ENCODE measurements around the gene EZH1.

The EZH1 gene

DNA sequence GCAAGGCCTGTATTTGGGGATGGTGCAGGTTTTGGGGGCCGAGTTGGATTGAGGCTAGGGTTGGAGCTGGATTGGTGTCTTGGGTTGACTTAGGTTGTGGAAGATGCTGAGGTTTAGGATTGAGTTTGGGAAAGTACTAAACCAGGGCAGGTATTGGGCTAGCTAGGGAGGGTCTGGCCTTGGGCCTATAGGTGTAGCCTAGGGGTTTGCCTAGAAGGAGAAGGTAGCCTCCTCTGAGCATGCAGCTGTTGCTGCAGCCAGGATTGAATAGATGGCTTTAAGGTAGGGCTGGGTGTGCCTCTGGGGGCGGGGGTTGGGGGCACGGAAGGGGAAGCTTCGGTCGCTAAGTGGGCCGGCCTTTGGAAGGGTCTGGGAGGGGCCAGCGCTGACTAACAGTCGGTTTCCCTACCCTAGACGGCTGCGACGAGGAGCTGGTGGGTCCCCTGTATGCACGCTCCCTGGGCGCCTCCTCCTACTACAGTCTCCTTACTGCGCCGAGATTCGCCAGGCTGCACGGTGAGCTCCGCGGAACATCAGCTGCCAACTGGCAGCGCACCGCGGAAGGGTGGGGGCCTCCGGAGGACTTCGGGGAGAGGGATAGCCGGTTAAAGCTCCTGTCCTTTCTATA, 61.3 kb downstream of the EZH1 start:
- H3K4me1 ChIP-seq (ENCODE audit: control insufficient read depth, insufficient read depth, low read length, poor library complexity, severe bottlenecking) = peaks cover 40% of the 10 kb centered on the region
- peaks cover 13% of the 10 kb centered on the region for H3K27me3 ChIP-seq (replicated peaks; ENCODE audit: control insufficient read depth, insufficient read depth, low read length, poor library complexity, severe bottlenecking)
- H3K36me3 ChIP-seq (ENCODE audit: control insufficient read depth, insufficient read depth, low read length) = no peaks in the 10 kb centered on the region
- H3K27ac ChIP-seq (ENCODE audit: insufficient read depth, low read length, poor library complexity, severe bottlenecking) = no peak overlapping the region
- H3K9me3 ChIP-seq (ENCODE audit: control insufficient read depth, low read length) = no peaks in the 10 kb centered on the region
- peak overlapping the region; percentile 35 for H3K4me3 ChIP-seq (ENCODE audit: insufficient read depth, low read depth, low read length, poor library complexity, severe bottlenecking)
- DNase-seq = peak in 1 of 3 donors; percentile 13

- DNase-seq = peak in 1 of 3 donors; percentile 13
- H3K27me3 ChIP-seq (replicated peaks; ENCODE audit: control insufficient read depth, insufficient read depth, low read length, poor library complexity, severe bottlenecking) = peaks cover 13% of the 10 kb centered on the region
- no peaks in the 10 kb centered on the region for H3K36me3 ChIP-seq (ENCODE audit: control insufficient read depth, insufficient read depth, low read length)
- peak overlapping the region; percentile 35 for H3K4me3 ChIP-seq (ENCODE audit: insufficient read depth, low read depth, low read length, poor library complexity, severe bottlenecking)
- peaks cover 44% of the 10 kb centered on the region for H3K4me1 ChIP-seq (ENCODE audit: control insufficient read depth, insufficient read depth, low read length, poor library complexity, severe bottlenecking)
- no peak overlapping the region for H3K27ac ChIP-seq (ENCODE audit: insufficient read depth, low read length, poor library complexity, severe bottlenecking)
- no peaks in the 10 kb centered on the region for H3K9me3 ChIP-seq (ENCODE audit: control insufficient read depth, low read length)
Observed at GRCh38 chr17:42682722-42683403, 62.0 kb downstream of the EZH1 start.

DNA sequence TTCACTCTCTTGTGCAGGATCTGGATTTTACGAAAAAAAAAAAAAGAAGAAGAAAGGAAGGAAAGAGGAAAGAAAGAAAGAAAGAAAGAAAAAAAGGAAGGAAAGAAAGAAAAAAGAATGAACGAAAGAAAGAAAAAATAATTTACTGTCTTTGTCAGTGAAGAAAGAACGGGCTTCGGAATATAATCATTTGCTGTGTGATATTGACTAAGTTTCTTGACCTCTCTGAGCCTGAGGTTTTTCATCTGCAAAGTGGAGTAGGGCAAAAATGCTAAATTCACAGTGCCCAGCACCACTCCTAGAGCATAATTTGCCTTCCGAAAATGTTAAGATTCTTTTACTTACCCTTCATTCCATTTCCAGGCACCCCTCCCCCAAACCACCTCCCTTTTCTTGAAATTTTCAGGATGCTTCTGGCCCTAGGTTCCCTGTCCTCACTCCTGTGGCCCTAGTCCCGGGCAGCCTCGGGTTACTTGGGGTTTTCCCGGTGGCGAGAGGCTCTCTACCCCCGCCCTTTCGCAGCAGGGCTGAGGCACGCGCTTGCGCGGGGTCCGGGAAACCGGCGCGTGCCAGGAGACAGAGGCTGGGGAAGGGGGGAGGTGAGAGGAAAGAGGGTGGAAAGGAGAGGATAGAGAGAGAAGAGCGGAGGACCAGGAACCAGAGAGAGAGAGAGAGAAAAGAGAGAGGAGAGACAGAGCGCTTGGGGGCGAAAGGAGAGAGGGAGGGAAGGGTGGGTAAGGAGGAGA, 62.7 kb downstream of the EZH1 start, which contains the start of gene CNTNAP1:
TSS of gene CNTNAP1 (plus strand) at position 556 of the 746 bp plus-strand sequence. CDS start 299 bp downstream, outside the sequence.
- Histone ChIP-seq H3K4me3 (ENCODE audit: insufficient read depth, low read depth, low read length, poor library complexity, severe bottlenecking) (peak within 1 kb of the TSS; percentile 35), H3K9me3 (ENCODE audit: control insufficient read depth, low read length) (no peaks in the 10 kb centered on the region), H3K4me1 (ENCODE audit: control insufficient read depth, insufficient read depth, low read length, poor library complexity, severe bottlenecking) (peaks cover 51% of the 10 kb centered on the region), H3K36me3 (ENCODE audit: control insufficient read depth, insufficient read depth, low read length) (no peaks in the 10 kb centered on the region), H3K27ac (ENCODE audit: insufficient read depth, low read length, poor library complexity, severe bottlenecking) (no peak within 1 kb of the TSS), H3K27me3 (replicated peaks; ENCODE audit: control insufficient read depth, insufficient read depth, low read length, poor library complexity, severe bottlenecking) (peaks cover 13% of the 10 kb centered on the region)
- no peak for DNase-seq

DNA sequence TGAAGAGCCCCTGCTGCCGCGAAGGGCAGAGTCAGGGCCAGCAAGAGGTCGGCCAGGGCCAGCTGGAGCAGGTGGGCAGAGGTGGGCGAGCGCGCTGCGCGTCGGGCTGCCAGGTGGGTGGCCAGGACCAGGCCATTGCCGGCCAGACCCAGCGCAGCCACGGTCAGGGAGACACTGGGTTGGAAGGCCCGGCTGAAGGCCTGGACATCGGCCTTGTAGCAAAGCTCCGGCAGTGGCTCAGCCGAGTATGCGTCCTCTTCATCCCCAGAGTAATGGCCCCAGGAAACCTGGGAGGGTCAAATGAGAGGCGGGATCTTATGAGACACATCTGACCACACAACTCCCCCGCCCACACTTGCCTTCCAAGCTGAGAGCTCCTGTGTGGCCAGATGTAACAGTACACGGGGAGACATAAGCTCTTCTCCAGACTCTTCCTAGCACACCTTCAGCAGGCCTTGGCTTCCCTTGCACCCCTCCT, 64.5 kb downstream of the EZH1 start:
- Histone ChIP-seq H3K4me1 (ENCODE audit: control insufficient read depth, insufficient read depth, low read length, poor library complexity, severe bottlenecking) (peaks cover 66% of the 10 kb centered on the region), H3K27ac (ENCODE audit: insufficient read depth, low read length, poor library complexity, severe bottlenecking) (peak overlapping the region; percentile 64), H3K9me3 (ENCODE audit: control insufficient read depth, low read length) (no peaks in the 10 kb centered on the region), H3K36me3 (ENCODE audit: control insufficient read depth, insufficient read depth, low read length) (no peaks in the 10 kb centered on the region), H3K4me3 (ENCODE audit: insufficient read depth, low read depth, low read length, poor library complexity, severe bottlenecking) (peak overlapping the region; percentile 49), H3K27me3 (replicated peaks; ENCODE audit: control insufficient read depth, insufficient read depth, low read length, poor library complexity, severe bottlenecking) (peaks cover 27% of the 10 kb centered on the region)
- no peak for DNase-seq

DNA sequence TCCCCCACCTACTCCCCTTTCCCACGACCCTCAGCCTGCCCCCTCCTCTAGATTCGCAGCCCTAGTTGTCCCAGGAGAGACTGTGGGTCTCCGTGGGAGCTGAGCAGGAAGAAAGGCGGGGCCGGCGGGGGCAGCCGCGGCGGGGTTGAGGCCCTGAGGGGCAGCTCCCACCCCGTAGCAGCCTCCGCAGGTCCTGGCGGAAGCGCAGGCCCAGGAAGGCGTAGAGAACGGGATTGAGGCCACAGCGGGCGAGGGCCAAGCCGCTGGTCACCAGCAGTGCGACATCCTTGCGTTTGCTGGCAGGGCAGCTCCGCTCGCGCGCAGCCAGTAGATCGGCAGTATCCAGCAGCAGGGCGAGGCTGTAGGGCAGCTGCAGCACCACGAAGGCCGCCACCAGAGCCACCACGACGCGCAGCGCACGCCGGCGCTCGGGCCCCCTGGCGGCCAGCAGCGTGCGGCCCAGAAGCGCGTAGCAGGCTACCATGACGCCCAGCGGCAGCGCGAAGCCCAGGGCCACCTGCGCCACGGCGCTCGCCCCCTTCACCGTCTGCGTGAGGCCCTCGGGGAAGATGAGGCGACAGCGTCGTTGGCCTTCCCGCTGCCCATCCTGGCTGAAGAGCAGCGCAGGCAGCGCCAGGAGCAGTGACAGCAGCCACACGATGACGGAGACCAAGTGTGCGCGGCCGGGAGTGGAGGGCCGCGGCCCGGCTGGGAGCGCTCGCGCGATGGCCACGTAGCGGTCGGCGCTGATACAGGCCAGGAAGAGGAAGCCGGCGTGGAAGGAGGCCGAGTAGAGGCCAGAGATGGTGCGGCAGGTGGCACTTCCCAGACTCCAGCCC, 65.1 kb downstream of the EZH1 start:
- Histone ChIP-seq H3K27ac (ENCODE audit: insufficient read depth, low read length, poor library complexity, severe bottlenecking) (peak overlapping the region; percentile 64), H3K27me3 (replicated peaks; ENCODE audit: control insufficient read depth, insufficient read depth, low read length, poor library complexity, severe bottlenecking) (peaks cover 34% of the 10 kb centered on the region), H3K4me1 (ENCODE audit: control insufficient read depth, insufficient read depth, low read length, poor library complexity, severe bottlenecking) (peaks cover 70% of the 10 kb centered on the region), H3K9me3 (ENCODE audit: control insufficient read depth, low read length) (no peaks in the 10 kb centered on the region), H3K4me3 (ENCODE audit: insufficient read depth, low read depth, low read length, poor library complexity, severe bottlenecking) (peak overlapping the region; percentile 49), H3K36me3 (ENCODE audit: control insufficient read depth, insufficient read depth, low read length) (no peaks in the 10 kb centered on the region)
- DNase-seq = peak; percentile 50 to 58 (median 53)

- H3K27ac ChIP-seq (ENCODE audit: insufficient read depth, low read length, poor library complexity, severe bottlenecking) = peak overlapping the region; percentile 64
- H3K36me3 ChIP-seq (ENCODE audit: control insufficient read depth, insufficient read depth, low read length) = no peaks in the 10 kb centered on the region
- peaks cover 77% of the 10 kb centered on the region for H3K4me1 ChIP-seq (ENCODE audit: control insufficient read depth, insufficient read depth, low read length, poor library complexity, severe bottlenecking)
- peak in 2 of 3 donors; percentile 21 to 41 for DNase-seq
- H3K4me3 ChIP-seq (ENCODE audit: insufficient read depth, low read depth, low read length, poor library complexity, severe bottlenecking) = peak overlapping the region; percentile 76
- no peaks in the 10 kb centered on the region for H3K9me3 ChIP-seq (ENCODE audit: control insufficient read depth, low read length)
- H3K27me3 ChIP-seq (replicated peaks; ENCODE audit: control insufficient read depth, insufficient read depth, low read length, poor library complexity, severe bottlenecking) = peaks cover 41% of the 10 kb centered on the region
Observed at GRCh38 chr17:42678951-42679491, 65.8 kb downstream of the EZH1 start.

DNA sequence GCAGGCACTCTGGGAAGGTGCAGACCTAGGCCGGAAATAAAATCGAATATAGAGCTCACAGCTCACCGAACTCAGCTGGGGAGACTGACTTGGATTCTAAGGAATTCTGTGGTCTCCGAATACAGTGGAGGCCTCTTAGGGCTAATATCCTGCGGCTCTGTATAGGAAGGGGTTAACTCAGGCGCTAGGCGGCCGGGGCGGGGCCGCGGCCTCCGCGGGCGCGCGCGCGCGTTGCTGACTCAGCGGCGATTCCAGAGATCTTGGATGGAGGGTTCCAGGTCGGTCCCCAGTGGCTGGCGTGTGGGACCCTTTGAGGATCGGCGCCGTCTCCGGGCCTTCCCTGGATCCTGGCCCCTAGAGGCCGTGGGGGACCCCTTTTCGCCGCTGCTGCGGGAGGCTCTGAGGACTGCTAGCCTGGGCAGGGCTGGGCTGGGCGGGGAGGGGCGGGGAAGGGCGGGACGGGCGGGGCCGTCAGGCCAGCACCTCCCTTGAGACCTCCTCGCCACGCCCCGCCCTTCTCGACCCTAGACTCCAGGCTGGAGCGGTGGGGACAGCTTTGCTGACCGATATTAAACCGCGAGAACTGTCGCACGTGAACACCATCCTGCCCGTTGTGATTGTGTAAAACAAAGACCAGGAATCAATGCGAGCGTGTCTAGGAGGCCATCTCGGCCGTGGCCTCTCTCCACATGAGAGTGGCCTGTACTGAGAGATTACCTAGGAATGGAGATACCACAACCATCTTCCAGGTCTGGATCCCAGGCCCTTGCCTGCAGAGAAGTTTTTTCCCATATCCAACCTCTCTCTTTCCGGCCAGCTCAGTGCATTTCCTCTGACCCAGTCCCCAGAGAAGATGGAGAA, 66.7 kb downstream of the EZH1 start:
- Histone ChIP-seq H3K27me3 (replicated peaks; ENCODE audit: control insufficient read depth, insufficient read depth, low read length, poor library complexity, severe bottlenecking) (peaks cover 49% of the 10 kb centered on the region), H3K9me3 (ENCODE audit: control insufficient read depth, low read length) (no peaks in the 10 kb centered on the region), H3K4me3 (ENCODE audit: insufficient read depth, low read depth, low read length, poor library complexity, severe bottlenecking) (peak overlapping the region; percentile 76), H3K4me1 (ENCODE audit: control insufficient read depth, insufficient read depth, low read length, poor library complexity, severe bottlenecking) (peaks cover 77% of the 10 kb centered on the region), H3K36me3 (ENCODE audit: control insufficient read depth, insufficient read depth, low read length) (no peaks in the 10 kb centered on the region), H3K27ac (ENCODE audit: insufficient read depth, low read length, poor library complexity, severe bottlenecking) (peak overlapping the region; percentile 63)
- DNase-seq = peak; percentile 44 to 64 (median 50)

DNA sequence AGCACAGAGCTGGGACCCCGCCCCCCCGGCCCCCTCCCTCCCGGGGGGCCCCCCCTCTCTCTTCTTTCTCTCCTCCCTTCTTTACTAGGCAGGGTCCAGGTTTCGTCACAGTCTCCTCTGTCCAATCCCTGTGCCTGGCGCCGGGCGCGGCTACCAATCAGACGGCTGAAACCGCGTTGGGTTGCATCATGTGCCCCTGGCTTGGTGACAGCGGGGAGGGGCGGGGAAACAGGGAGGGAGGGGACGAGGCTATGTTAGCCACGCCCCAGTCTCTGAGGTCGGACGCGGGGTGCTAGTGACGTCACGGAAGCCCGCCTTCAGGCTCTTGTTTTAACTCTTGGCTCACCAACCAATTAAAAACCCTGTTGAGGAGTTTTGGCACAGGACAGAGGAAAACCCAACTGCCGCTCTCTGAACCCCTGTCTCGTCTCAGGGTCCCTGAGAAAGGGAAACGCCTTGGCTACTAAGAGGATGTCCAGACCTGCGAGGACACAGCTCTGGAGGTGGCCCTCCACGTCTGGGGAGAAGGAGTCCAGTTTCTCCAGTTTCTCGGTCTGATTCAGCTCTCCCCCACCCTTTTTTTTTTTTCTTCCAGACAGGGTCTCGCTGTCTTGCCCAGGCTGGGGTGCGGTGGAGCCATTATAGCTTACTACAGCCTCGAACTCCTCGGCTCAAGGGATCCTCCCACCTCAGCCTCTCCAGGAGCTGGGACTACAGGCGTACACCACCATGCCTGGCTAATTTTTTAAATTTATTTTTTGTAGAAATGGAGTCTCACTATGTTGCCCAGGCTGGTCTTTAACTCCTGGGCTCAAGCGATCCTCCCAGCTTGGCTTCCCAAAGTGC, 67.6 kb downstream of the EZH1 start:
- Histone ChIP-seq H3K36me3 (ENCODE audit: control insufficient read depth, insufficient read depth, low read length) (no peaks in the 10 kb centered on the region), H3K9me3 (ENCODE audit: control insufficient read depth, low read length) (no peaks in the 10 kb centered on the region), H3K4me3 (ENCODE audit: insufficient read depth, low read depth, low read length, poor library complexity, severe bottlenecking) (peak overlapping the region; percentile 76), H3K27ac (ENCODE audit: insufficient read depth, low read length, poor library complexity, severe bottlenecking) (peak overlapping the region; percentile 63), H3K27me3 (replicated peaks; ENCODE audit: control insufficient read depth, insufficient read depth, low read length, poor library complexity, severe bottlenecking) (peaks cover 53% of the 10 kb centered on the region), H3K4me1 (ENCODE audit: control insufficient read depth, insufficient read depth, low read length, poor library complexity, severe bottlenecking) (peaks cover 69% of the 10 kb centered on the region)
- peak; percentile 96 to 97 (median 97) for DNase-seq

Data from effector memory CD4-positive, alpha-beta T cell (primary cell).